Spleen (tissue), 7 donors: ENCODE measurements around the gene RIT1.

ENCODE experiments used
- CTCF ChIP-seq, 11 experiments: fragments of 200-600 bp in 7 of 11; fragments of 450-650 bp in 4 of 11; sonication (generic) in 4 of 11; IDR thresholded peaks in 8 of 11; conservative IDR thresholded peaks in 3 of 11; 1 replicate in 7 of 11; 2 replicates in 4 of 11; pipeline versions ENCODE4 v1.4.0 to v1.8.0; 2016 to 2021; ENCODE audit warnings: antibody characterized with exemption in 11 of 11, inconsistent platforms in 4 of 11, mild to moderate bottlenecking in 1 of 11
- POLR2A ChIP-seq, 3 donors: fragments of 450-650 bp; IDR thresholded peaks; one replicate each; pipeline ENCODE4 v1.5.1; 2017; ENCODE audit warnings: antibody characterized with exemption in 3 of 3, mild to moderate bottlenecking in 1 of 3
- donor health status: DM: no; HTN: no; CAD: no; lungs with moderate emphysema.
- donor health status: DM: no; HTN: no; CAD: no.
- donor health status: DM: no; HTN: no; CAD: no.

GRCh38 chr1:155884982-155885381 is 26.2 kb downstream of the RIT1 start:
- TF ChIP-seq CTCF (IDR thresholded peaks at IDR 0.05 in 8 of 11, conservative IDR thresholded peaks at IDR 0.05 in 3 of 11) (no peak), POLR2A (IDR thresholded peaks at IDR 0.05) (no peak)
